Measurements from ENCODE around the gene SRPRA.
"Not testable (repeated sequence)": the region's sequence is repeated elsewhere in the genome, so short reads cannot be mapped to it uniquely, and the experiment has no call there.

The SRPRA gene

GRCh38 chr11:126282736-126283591 is 14.3 kb upstream of the SRPRA start, which contains the start of gene TIRAP:
Gene TIRAP, plus strand, starts transcription at chr11:126283093. Its CDS starts 7,802 bp downstream, at chr11:126290895.
- peak; percentile 29 for DNase-seq (ENCODE audit: low spot score)

DNA sequence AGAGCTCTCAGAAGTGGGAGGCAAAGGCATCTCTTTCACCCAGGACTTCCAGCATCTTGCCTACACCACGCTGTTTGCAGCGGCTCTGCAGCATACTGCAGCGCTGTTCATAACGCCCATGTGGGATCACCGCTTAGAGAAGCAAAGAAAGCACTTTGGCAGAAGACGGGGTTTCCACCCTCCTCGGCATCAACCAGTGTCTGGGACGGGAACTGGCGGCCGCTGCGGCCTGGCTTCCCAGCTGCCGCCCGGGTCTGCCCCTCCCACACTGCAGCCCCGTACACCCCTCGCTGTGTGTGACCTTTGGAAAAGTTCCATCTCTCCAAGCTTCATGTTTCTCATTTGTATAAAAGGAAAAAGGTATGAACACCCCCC is 13.7 kb upstream of the SRPRA start:
- DNase-seq (ENCODE audit: low spot score) = peak; percentile 13

DNA sequence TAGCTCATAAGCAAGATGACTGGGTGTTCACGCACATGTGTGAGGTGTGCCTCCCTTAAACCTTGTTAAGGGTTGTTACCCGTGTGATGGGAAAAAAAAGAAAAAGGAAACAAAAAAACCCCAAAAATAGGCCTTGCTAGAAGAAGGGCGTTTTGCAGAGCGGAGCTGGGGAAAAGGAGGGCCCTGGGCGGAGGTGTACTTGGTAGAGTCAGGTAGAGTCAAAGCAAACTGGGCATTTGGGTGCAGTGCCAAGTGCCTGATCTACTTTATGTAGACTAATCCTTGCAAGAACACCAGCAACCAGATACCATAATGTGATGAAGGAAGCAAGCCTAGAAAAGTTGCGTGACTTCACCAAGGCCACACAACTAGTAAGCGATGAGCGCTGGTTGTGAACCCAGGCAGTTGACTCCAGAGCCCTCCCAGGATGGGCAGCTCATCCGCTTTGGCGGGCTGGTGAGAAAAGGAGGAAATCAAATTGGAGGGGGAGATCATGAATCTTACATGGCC is 13.0 kb upstream of the SRPRA start:
- DNase-seq (ENCODE audit: low spot score) = no peak

DNA sequence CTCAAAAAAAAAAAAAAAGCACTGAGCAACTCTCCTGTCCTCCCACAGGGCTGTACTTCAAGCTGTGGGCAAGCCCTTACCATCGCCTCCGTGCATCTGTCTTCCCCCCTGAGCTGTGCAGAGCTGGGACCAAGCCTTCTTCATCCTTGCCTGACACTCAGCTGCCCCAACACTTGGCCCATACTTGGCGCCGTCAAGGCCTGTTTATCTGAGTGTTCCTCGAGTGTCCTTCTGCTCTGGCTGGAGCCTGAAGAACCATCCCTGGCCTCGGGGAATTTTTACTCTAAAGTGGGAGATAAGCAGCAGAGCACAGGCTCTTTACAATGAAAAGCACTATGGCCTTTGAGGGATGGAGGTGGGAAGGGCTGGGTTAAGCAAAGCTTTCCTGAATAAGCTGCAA is 12.6 kb upstream of the SRPRA start:
- no peak for DNase-seq (ENCODE audit: low spot score)

- DNase-seq (ENCODE audit: low spot score) = no peak
These were observed 11.9 kb upstream of the SRPRA start for GRCh38 chr11:126280595-126280994.

GRCh38 chr11:126279191-126279590 is 10.5 kb upstream of the SRPRA start:
- no peak for DNase-seq (ENCODE audit: low spot score)

GRCh38 chr11:126277780-126278179 is 9.1 kb upstream of the SRPRA start:
- DNase-seq (ENCODE audit: low spot score) = no peak

GRCh38 chr11:126277322-126277721 is 8.6 kb upstream of the SRPRA start:
- no peak for DNase-seq (ENCODE audit: low spot score)

DNA sequence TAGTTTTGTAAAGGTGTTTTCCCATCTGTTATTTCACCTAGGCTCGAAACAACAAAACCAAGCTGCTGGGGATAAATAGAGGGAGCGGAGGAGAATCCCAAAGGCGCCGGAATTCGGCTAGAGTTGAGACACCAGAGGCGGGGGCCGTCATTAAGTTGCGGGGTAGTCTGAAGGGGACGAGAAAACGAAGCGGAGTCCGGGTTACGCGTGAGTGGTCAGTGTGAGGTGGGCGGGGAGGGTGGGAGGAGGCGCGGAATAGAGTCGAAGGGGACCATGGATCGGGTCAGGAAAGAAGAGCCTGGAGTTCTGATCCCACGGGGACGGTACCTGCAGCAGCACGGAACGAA is 361 bp downstream of the SRPRA start:
- no peak for DNase-seq (ENCODE audit: low spot score)

- DNase-seq (ENCODE audit: low spot score) = no peak
These were observed 1.0 kb downstream of the SRPRA start for GRCh38 chr11:126267650-126268049.

DNA sequence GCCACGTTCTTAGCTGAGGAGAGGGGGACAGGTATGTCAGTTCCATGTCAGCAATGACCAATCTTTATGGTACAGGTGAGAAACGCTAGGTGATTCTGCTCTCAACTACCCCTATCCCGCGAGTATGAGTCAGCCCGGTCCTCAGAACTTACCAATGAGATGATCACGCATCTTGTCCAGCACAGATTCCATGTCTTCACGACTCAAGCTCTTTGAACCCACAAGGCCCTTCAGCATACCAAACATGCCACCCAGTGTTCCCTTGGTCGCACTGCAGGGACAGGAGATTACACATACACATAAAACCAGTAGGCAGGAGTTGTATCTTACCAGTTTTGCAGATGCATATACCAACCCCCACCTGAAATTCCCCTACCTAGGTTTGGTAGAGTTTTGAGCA is 2.9 kb downstream of the SRPRA start:
- no peak for DNase-seq (ENCODE audit: low spot score)

DNA sequence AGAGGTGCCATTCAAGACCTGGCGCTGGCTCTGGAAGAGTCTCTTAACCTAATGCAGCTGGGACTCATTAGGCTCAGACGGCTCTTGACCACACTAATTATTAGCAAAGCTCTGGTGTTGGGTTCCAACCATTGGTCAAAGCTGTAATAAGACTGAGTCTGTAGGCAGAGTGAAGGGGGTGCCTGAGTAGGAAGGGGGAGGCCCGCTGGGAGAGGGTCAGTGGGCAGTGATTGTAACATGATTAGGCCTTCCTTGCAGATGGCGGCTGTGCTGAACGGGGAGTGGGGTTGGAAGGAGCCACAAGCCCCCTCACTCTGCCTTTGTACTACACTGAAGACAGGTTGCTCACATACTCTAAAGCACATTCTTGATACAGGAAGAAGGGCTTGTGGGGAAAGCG is 5.2 kb downstream of the SRPRA start:
- no peak for DNase-seq (ENCODE audit: low spot score)

GRCh38 chr11:126262216-126262615 is 6.5 kb downstream of the SRPRA start:
- no peak for DNase-seq (ENCODE audit: low spot score)

- DNase-seq (ENCODE audit: low spot score) = no peak
These were observed 10.9 kb downstream of the SRPRA start for GRCh38 chr11:126257764-126258163.

- no peak for DNase-seq (ENCODE audit: low spot score)
These were observed 11.6 kb downstream of the SRPRA start for GRCh38 chr11:126257144-126257543.

DNA sequence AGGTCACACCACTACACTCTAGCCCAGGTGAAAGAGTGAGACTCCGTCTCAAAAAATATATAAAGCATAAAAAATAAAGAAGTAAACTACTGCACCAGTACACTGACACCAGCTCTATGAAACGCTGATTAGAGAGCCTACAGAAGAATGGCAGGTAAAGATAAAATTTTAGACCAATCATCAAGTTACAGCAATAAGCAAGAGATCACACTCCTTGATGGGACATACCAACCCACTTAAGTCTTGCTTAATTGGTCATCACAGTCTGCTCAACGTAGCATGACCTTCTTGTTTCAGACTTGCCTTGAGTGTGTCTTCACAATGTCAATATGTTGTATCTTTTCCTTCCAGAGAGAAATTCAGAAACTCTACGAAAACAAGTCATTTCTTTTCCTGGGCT is 12.5 kb downstream of the SRPRA start:
- no peak for DNase-seq (ENCODE audit: low spot score)

DNA sequence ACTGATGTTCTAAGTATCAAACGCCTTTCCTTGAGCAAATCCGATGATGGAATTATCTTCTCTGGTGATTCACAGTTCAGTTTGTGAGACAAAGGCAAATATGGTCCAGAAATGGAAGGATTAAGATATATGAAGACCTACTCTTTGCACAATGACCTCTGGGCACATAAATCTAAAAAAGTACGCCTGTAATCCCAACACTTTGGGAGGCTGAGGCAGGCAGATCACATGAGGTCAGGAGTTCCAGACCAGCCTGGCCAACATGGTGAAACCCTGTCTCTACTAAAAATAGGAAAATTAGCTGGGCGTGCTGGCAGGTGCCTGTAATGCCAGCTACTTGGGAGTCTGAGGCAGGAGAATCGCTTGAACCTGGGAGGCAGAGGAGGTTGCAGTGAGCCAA is 13.2 kb downstream of the SRPRA start:
- not testable (repeated sequence) for DNase-seq (ENCODE audit: low spot score)

GRCh38 chr11:126254819-126255218 is 13.9 kb downstream of the SRPRA start:
- no peak for DNase-seq (ENCODE audit: low spot score)

- no peak for DNase-seq (ENCODE audit: low spot score)
These were observed 15.4 kb downstream of the SRPRA start for GRCh38 chr11:126253265-126253664.

- DNase-seq (ENCODE audit: low spot score) = no peak
These were observed 22.1 kb downstream of the SRPRA start for GRCh38 chr11:126246636-126247035.

DNA sequence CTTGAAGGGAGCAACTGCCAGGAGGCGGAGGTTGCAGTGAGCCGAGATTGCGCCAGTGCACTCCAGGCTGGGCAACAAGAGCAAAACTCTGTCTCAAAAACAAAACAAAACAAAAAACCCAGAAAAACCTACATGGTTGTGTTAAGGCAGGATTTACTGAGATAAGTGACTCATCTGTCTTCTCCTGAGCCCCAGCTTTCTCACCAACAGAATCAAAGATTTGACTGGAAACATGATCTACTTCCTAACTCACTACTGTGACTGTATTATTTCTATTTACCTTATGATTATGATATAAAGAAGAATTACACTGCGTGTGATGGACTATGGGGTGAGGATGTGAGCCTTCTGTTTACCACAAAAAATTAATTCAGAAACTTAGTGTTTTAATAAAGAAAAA is 35.3 kb downstream of the SRPRA start:
- DNase-seq (ENCODE audit: low spot score) = no peak

DNA sequence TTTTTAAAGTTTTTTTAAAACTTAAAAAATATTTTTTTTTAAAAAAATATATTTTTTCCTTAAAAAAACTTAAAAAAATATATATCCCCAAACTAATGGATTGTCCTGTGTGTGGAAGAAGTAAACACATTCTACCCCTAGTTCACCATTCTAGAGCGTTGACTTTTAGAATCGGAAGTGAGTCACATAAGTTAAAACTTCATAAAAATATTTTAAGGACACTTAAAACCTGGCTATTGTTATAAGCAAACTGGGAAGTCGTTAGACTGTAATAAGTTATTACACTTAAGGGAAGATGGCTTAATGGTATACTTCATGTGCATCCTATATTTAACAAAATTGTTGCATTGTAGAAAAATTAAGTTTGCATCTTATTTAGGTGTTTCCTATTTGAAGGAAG is 36.0 kb downstream of the SRPRA start:
- DNase-seq (ENCODE audit: low spot score) = no peak

DNA sequence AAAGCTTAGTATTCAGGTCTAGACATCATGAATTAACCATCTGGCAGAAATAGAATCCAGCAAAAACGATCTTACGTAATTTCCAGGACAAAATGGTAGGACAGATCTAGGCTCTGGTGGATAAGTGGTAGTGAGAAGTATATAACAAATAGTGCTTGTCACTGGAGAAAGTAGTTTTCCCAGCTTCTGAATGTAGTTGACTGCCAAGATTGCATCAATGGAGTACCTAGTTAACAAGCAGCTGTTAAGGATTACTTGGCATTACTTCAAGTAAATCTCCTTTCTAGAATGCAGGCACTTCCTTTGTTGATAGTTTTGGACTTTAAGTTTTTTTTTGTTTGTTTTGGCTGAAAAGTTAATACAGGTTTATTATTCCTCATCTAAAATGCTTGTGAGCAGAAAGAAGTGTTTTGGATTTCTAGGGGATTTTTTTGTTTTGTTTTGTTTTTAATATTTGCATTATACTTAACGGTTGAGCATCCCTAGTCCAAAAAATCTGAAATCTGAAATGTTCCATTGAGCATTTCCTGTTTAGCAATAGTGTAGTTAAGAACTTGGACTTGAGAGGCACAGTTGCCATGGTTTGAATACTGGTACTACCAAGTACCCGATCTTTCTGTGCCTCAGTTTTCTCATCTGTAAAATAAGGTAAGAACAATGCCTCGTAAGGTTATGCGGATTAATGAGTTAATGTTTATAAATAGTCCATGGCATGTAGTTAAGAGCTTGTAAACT is 36.8 kb downstream of the SRPRA start:
- no peak for DNase-seq (ENCODE audit: low spot score)
